K562 (cell line): Measurements from ENCODE around the gene CREB3L2. TPM values are rescaled to one million over a fixed set of nuclear protein-coding genes. Genes with fewer than 3 reads are reported as not detected.

Experiments
- ARID3B ChIP-seq: fragments of 250-450 bp; sonication (Bioruptor Pico); IDR thresholded peaks from 2 replicates; pipeline ENCODE4 v1.4.0; 2020; ENCODE audit warnings: borderline replicate concordance
- CBFA2T3 ChIP-seq: fragments of 450-650 bp; IDR thresholded peaks from 2 replicates; pipeline ENCODE4 v1.6.1; 2017
- CREB1 ChIP-seq, 2 experiments: sonication (generic) in 1 of 2; formaldehyde crosslinking in 1 of 2; IDR thresholded peaks; 2 replicates each; pipeline versions ENCODE4 v1.6.1 to v1.8.0; 2012 to 2022; ENCODE audit warnings: inconsistent platforms in 1 of 2, mild to moderate bottlenecking in 1 of 2, missing genetic modification reagents in 1 of 2, moderate library complexity in 1 of 2
- EP400 ChIP-seq: fragments of 450-650 bp; IDR thresholded peaks from 2 replicates; pipeline ENCODE4 v1.6.1; 2017; ENCODE audit warnings: antibody characterized with exemption, mild to moderate bottlenecking, moderate library complexity
- HES1 ChIP-seq: fragments of 450-650 bp; IDR thresholded peaks from 2 replicates; pipeline ENCODE4 v1.6.1; 2016; ENCODE audit warnings: low read depth, mild to moderate bottlenecking, moderate library complexity
- HNRNPUL1 ChIP-seq: fragments of 200-400 bp; formaldehyde crosslinking; IDR thresholded peaks from 2 replicates; pipeline ENCODE4 v1.6.1; 2017; ENCODE audit warnings: low read length
- HOMEZ ChIP-seq: fragments of 250-450 bp; sonication (Bioruptor Pico); IDR thresholded peaks from 2 replicates; pipeline ENCODE4 v1.4.0; 2020; ENCODE audit warnings: mild to moderate bottlenecking, moderate library complexity
- KLF1 ChIP-seq: fragments of 450-650 bp; IDR thresholded peaks from 2 replicates; pipeline ENCODE4 v1.6.1; 2016; ENCODE audit warnings: missing genetic modification characterization, missing compliant biosample characterization
- NR2C1 ChIP-seq, 2 experiments: fragments of 450-650 bp; IDR thresholded peaks; 2 replicates each; pipeline ENCODE4 v1.6.1; 2017; ENCODE audit warnings: mild to moderate bottlenecking in 2 of 2, antibody characterized with exemption in 1 of 2, inconsistent platforms in 1 of 2, missing compliant biosample characterization in 1 of 2, missing genetic modification characterization in 1 of 2
- PKNOX1 ChIP-seq: fragments of 450-650 bp; IDR thresholded peaks from 2 replicates; pipeline ENCODE4 v1.6.1; 2016
- POLR3G ChIP-seq: IDR thresholded peaks from 2 replicates; pipeline ENCODE4 v1.6.1; 2011; ENCODE audit not compliant: insufficient read length, insufficient replicate concordance; ENCODE audit errors: extremely low read depth
- TAF15 ChIP-seq: fragments of 200-400 bp; formaldehyde crosslinking; IDR thresholded peaks from 2 replicates; pipeline ENCODE4 v1.6.1; 2017; ENCODE audit warnings: mild to moderate bottlenecking, low read depth, low read length, moderate library complexity
- ZFX ChIP-seq: sonication (generic); formaldehyde crosslinking; IDR thresholded peaks from 2 replicates; pipeline ENCODE4 v1.8.0; 2022; ENCODE audit warnings: mild to moderate bottlenecking, missing genetic modification reagents, moderate library complexity
- ZKSCAN1 ChIP-seq: fragments of 150-350 bp; IDR thresholded peaks from 2 replicates; pipeline ENCODE4 v1.6.1; 2016; ENCODE audit warnings: low read depth, low read length
- ZNF165 ChIP-seq: fragments of 250-450 bp; sonication (Bioruptor Pico); IDR thresholded peaks from 2 replicates; pipeline ENCODE4 v1.4.0; 2020; ENCODE audit warnings: borderline replicate concordance
- ZNF239 ChIP-seq: fragments of 250-450 bp; sonication (Bioruptor Pico); IDR thresholded peaks from 2 replicates; pipeline ENCODE4 v1.4.0; 2020; ENCODE audit warnings: mild to moderate bottlenecking
- ZNF551 ChIP-seq: fragments of 250-450 bp; sonication (Bioruptor Pico); IDR thresholded peaks from 2 replicates; pipeline ENCODE4 v1.5.0; 2021; ENCODE audit warnings: mild to moderate bottlenecking, moderate library complexity
- ZNF740 ChIP-seq, 3 experiments: fragments of 200-800 bp in 1 of 3; sonication (Bioruptor generic) in 1 of 3; sonication (generic) in 1 of 3; formaldehyde crosslinking in 1 of 3; IDR thresholded peaks; 2 replicates each; pipeline versions ENCODE4 v1.6.1 to v1.8.0; 2016 to 2022; ENCODE audit warnings: mild to moderate bottlenecking in 2 of 3, missing compliant biosample characterization in 2 of 3, missing genetic modification characterization in 2 of 3, missing genetic modification reagents in 1 of 3
- ZNF76 ChIP-seq: fragments of 250-450 bp; sonication (Bioruptor Pico); IDR thresholded peaks from 2 replicates; pipeline ENCODE4 v1.4.0; 2020; ENCODE audit warnings: mild to moderate bottlenecking, moderate library complexity, borderline replicate concordance
- ZZZ3 ChIP-seq: fragments of 450-650 bp; IDR thresholded peaks from 2 replicates; pipeline ENCODE4 v1.6.1; 2016; ENCODE audit warnings: antibody characterized with exemption, mild to moderate bottlenecking, moderate library complexity
- polyA plus RNA-seq, 8 experiments: library from polyadenylated mRNA; depleted of rRNA in 4 of 8; stranded (reverse) in 5 of 8; unstranded in 3 of 8; fragments of >200 nt; fragmentation: Nextera tagmentation in 2 of 8; fragmentation: Illumina TruSeq in 1 of 8; extraction: Ambion mirVana in 2 of 8; extraction: Trizol in 1 of 8; gene quantifications; 2 replicates each; pipeline versions ENCODE4 v1.2.1 to v1.2.3, GENCODE V29; 2011 to 2014; ENCODE audit warnings: inconsistent platforms in 1 of 8, missing spikeins in 1 of 8
- total RNA-seq, 7 experiments: library from RNA; depleted of rRNA in 6 of 7; stranded (reverse); fragments of >200 nt in 6 of 7; fragmentation: Illumina TruSeq in 2 of 7; extraction: Trizol in 2 of 7; gene quantifications; 2 replicates each; pipeline versions ENCODE4 v1.2.1 to v1.2.3, GENCODE V29; 2011 to 2021; ENCODE audit warnings: low replicate concordance in 1 of 7

CREB3L2 gene
- total and polyA plus RNA-seq, 9 of the 15 experiments (the other 6 are each of a cell fraction or from before 2014, with no cell fraction given), result 7.1 to 45.6 (median 15.8) TPM

- 0 out of 2 replicates have a peak, but pooled peaks have one; percentile 21 for TF ChIP-seq CREB1 (IDR thresholded peaks at IDR 0.05)
- TF ChIP-seq CREB1 (CRISPR knock-in tag; IDR thresholded peaks at IDR 0.05), result no peak
- TF ChIP-seq TAF15, result no peak
- no peak for TF ChIP-seq ZNF165
- TF ChIP-seq ZKSCAN1, result no peak
- no peak for TF ChIP-seq ZNF239
- no peak for TF ChIP-seq NR2C1 (IDR thresholded peaks at IDR 0.05)
- TF ChIP-seq NR2C1 (tag; IDR thresholded peaks at IDR 0.05), result no peak
- TF ChIP-seq ZZZ3, result no peak
- TF ChIP-seq HNRNPUL1, result no peak
- TF ChIP-seq ZNF76 (CRISPR knock-in tag), result no peak
- no peak for TF ChIP-seq EP400
- no peak for TF ChIP-seq POLR3G
- TF ChIP-seq ZNF740 (CRISPR knock-in tag; IDR thresholded peaks at IDR 0.05), result no peak
- no peak for TF ChIP-seq ZNF740 (tag; IDR thresholded peaks at IDR 0.05)
- no peak for TF ChIP-seq HES1
- TF ChIP-seq CBFA2T3, result peak; percentile 33
- TF ChIP-seq ZFX (CRISPR knock-in tag), result peak; percentile 39; the same call in 1 of the 2 replicates
- TF ChIP-seq ARID3B, result no peak
- peak; percentile 12; the same call in 1 of the 2 replicates for TF ChIP-seq PKNOX1
- no peak for TF ChIP-seq HOMEZ (CRISPR knock-in tag)
- no peak for TF ChIP-seq KLF1
- no peak for TF ChIP-seq ZNF551 (CRISPR knock-in tag)
Measured at GRCh38 chr7:137984181-137985041, 17.5 kb downstream of the CREB3L2 start (continued).
